HepG2 (cell line): ENCODE results near the gene PARD3. TPM values are rescaled to one million over a fixed set of nuclear protein-coding genes. Genes with fewer than 3 reads are reported as not detected.
A peak's percentile ranks its signal among the peaks of the same experiment; 100 is the strongest.

Experiments
- BHLHE40 ChIP-seq: IDR thresholded peaks from 2 replicates; pipeline ENCODE4 v1.6.1; 2011; ENCODE audit warnings: low read length, improper control_type of control experiment
- BRD4 ChIP-seq: sonication (generic); formaldehyde crosslinking; IDR thresholded peaks from 2 replicates; pipeline ENCODE4 v1.4.0; 2020; ENCODE audit warnings: missing genetic modification reagents
- FOXO1 ChIP-seq: sonication (generic); formaldehyde crosslinking; IDR thresholded peaks from 2 replicates; pipeline ENCODE4 v1.4.0; 2020; ENCODE audit warnings: missing genetic modification reagents
- KMT2B ChIP-seq: IDR thresholded peaks from 2 replicates; pipeline ENCODE4 v1.6.1; 2016; ENCODE audit warnings: missing genetic modification reagents, missing compliant biosample characterization
- NCOA2 ChIP-seq: sonication (generic); formaldehyde crosslinking; IDR thresholded peaks from 2 replicates; pipeline ENCODE4 v1.8.0; 2022; ENCODE audit warnings: inconsistent platforms
- SOX6 ChIP-seq, 2 experiments: fragments of 450-650 bp in 1 of 2; sonication (generic) in 1 of 2; formaldehyde crosslinking in 1 of 2; IDR thresholded peaks; 2 replicates each; pipeline versions ENCODE4 v1.4.0 to v1.6.1; 2017 to 2020; ENCODE audit warnings: antibody characterized with exemption in 1 of 2, mild to moderate bottlenecking in 1 of 2, missing genetic modification reagents in 1 of 2
- ZNF232 ChIP-seq: sonication (generic); formaldehyde crosslinking; IDR thresholded peaks from 2 replicates; pipeline ENCODE4 v1.4.0; 2020; ENCODE audit warnings: missing genetic modification reagents, borderline replicate concordance
- ZNF430 ChIP-seq: sonication (generic); formaldehyde crosslinking; IDR thresholded peaks from 2 replicates; pipeline ENCODE4 v1.9.0; 2021; ENCODE audit warnings: mild to moderate bottlenecking, missing genetic modification reagents
- ZNF484 ChIP-seq: sonication (generic); formaldehyde crosslinking; IDR thresholded peaks from 2 replicates; pipeline ENCODE4 v1.5.1; 2020; ENCODE audit warnings: mild to moderate bottlenecking, low read depth, missing genetic modification reagents, borderline replicate concordance
- ZNF558 ChIP-seq: sonication (generic); formaldehyde crosslinking; IDR thresholded peaks from 2 replicates; pipeline ENCODE4 v1.9.0; 2022; ENCODE audit warnings: mild to moderate bottlenecking, missing genetic modification reagents, borderline replicate concordance
- polyA plus RNA-seq, 8 experiments: library from polyadenylated mRNA; depleted of rRNA in 3 of 8; stranded (reverse) in 7 of 8; unstranded in 1 of 8; fragments of >200 nt; fragmentation: Illumina TruSeq in 4 of 8; extraction: Trizol in 4 of 8; gene quantifications; 2 replicates each; pipeline versions ENCODE4 v1.2.1 to v1.2.3, GENCODE V29; 2011 to 2016; ENCODE audit warnings: low read depth in 4 of 8, missing spikeins in 1 of 8, mixed read lengths in 1 of 8; ENCODE audit not compliant: insufficient read depth in 1 of 8
- total RNA-seq, 5 experiments: library from RNA; depleted of rRNA; stranded (reverse); fragments of >200 nt; fragmentation: Illumina TruSeq; extraction: Trizol; gene quantifications; 2 replicates each; pipeline ENCODE4 v1.2.3, GENCODE V29; 2016; ENCODE audit warnings: low read depth in 1 of 5
- TF ChIP-seq, protein P1 (sequence below): IDR thresholded peaks from 2 replicates; pipeline ENCODE4 v1.6.1; 2016; ENCODE audit warnings: low read depth
- TF ChIP-seq, protein P2 (sequence below): sonication (generic); formaldehyde crosslinking; IDR thresholded peaks from 2 replicates; pipeline ENCODE4 v1.5.1; 2020; ENCODE audit warnings: mild to moderate bottlenecking, missing genetic modification reagents, borderline replicate concordance
- TF ChIP-seq, protein P3 (sequence below): sonication (generic); formaldehyde crosslinking; IDR thresholded peaks from 2 replicates; pipeline ENCODE4 v1.5.1; 2020; ENCODE audit warnings: mild to moderate bottlenecking, missing genetic modification reagents, moderate library complexity
- TF ChIP-seq, protein P4 (sequence below): sonication (generic); formaldehyde crosslinking; IDR thresholded peaks from 2 replicates; pipeline ENCODE4 v1.4.0; 2020; ENCODE audit warnings: missing genetic modification reagents

The PARD3 gene
- total and polyA plus RNA-seq, 2 of the 13 experiments (the other 11 are each of a cell fraction or from before 2014, with no cell fraction given), result 40.9 to 60.0 TPM

DNA sequence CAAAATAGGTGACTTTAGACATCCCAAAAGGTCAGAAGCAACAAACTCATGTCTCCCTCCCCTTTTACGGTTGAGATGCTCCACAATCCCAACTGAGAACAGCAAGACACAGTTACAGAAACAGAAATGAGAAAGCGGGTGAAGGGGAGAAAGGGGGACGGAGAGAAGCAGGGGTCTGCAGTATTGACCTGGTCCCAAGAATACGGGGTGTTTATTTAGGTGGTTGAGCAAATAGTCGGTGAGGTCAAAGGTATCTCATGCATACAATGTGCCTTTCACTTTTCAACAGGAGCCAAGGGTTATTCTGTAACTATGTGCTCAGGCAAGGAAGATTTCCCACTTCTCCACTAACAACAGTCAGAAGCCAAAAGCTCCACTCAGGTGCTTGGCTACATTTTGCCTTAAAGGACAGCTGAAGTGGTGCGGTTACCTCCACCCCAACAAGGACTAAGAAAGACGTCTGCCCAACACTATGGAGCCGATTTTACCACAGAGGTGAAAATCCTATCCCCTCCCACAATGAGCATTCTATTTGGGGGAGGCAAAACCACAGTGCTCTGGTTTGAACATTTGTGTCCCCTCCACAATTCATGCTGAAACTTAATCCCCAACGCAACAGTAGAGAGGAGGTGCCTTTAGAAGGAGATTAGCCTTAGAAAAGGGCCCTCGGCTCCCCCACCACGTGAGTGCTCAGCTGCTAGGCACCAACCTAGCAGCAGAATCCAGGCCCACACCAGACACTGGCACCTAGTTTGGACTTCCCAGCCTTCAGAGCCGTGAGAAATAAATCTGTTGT is 77.9 kb downstream of the PARD3 start (continued):
- TF ChIP-seq, protein P1, sequence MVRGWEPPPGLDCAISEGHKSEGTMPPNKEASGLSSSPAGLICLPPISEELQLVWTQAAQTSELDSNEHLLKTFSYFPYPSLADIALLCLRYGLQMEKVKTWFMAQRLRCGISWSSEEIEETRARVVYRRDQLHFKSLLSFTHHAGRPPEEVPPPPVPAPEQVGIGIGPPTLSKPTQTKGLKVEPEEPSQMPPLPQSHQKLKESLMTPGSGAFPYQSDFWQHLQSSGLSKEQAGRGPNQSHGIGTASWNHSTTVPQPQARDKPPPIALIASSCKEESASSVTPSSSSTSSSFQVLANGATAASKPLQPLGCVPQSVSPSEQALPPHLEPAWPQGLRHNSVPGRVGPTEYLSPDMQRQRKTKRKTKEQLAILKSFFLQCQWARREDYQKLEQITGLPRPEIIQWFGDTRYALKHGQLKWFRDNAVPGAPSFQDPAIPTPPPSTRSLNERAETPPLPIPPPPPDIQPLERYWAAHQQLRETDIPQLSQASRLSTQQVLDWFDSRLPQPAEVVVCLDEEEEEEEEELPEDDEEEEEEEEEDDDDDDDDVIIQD (CRISPR knock-in tag), result peak; percentile 43; the same call in 1 of the 2 replicates
- TF ChIP-seq KMT2B (CRISPR knock-in tag), result peak; percentile 22; the same call in 1 of the 2 replicates
- TF ChIP-seq ZNF558, result 0 out of 2 replicates have a peak, but pooled peaks have one; percentile 39
- TF ChIP-seq BHLHE40, result no peak
- TF ChIP-seq, protein P2, sequence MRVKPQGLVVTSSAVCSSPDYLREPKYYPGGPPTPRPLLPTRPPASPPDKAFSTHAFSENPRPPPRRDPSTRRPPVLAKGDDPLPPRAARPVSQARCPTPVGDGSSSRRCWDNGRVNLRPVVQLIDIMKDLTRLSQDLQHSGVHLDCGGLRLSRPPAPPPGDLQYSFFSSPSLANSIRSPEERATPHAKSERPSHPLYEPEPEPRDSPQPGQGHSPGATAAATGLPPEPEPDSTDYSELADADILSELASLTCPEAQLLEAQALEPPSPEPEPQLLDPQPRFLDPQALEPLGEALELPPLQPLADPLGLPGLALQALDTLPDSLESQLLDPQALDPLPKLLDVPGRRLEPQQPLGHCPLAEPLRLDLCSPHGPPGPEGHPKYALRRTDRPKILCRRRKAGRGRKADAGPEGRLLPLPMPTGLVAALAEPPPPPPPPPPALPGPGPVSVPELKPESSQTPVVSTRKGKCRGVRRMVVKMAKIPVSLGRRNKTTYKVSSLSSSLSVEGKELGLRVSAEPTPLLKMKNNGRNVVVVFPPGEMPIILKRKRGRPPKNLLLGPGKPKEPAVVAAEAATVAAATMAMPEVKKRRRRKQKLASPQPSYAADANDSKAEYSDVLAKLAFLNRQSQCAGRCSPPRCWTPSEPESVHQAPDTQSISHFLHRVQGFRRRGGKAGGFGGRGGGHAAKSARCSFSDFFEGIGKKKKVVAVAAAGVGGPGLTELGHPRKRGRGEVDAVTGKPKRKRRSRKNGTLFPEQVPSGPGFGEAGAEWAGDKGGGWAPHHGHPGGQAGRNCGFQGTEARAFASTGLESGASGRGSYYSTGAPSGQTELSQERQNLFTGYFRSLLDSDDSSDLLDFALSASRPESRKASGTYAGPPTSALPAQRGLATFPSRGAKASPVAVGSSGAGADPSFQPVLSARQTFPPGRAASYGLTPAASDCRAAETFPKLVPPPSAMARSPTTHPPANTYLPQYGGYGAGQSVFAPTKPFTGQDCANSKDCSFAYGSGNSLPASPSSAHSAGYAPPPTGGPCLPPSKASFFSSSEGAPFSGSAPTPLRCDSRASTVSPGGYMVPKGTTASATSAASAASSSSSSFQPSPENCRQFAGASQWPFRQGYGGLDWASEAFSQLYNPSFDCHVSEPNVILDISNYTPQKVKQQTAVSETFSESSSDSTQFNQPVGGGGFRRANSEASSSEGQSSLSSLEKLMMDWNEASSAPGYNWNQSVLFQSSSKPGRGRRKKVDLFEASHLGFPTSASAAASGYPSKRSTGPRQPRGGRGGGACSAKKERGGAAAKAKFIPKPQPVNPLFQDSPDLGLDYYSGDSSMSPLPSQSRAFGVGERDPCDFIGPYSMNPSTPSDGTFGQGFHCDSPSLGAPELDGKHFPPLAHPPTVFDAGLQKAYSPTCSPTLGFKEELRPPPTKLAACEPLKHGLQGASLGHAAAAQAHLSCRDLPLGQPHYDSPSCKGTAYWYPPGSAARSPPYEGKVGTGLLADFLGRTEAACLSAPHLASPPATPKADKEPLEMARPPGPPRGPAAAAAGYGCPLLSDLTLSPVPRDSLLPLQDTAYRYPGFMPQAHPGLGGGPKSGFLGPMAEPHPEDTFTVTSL, result peak; percentile 91
- TF ChIP-seq, protein P3, sequence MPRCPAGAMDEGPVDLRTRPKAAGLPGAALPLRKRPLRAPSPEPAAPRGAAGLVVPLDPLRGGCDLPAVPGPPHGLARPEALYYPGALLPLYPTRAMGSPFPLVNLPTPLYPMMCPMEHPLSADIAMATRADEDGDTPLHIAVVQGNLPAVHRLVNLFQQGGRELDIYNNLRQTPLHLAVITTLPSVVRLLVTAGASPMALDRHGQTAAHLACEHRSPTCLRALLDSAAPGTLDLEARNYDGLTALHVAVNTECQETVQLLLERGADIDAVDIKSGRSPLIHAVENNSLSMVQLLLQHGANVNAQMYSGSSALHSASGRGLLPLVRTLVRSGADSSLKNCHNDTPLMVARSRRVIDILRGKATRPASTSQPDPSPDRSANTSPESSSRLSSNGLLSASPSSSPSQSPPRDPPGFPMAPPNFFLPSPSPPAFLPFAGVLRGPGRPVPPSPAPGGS (CRISPR knock-in tag), result peak; percentile 79; the same call in 1 of the 2 replicates
- no peak for TF ChIP-seq ZNF484 (CRISPR knock-in tag)
- 0 out of 2 replicates have a peak, but pooled peaks have one; percentile 34 for TF ChIP-seq ZNF430 (CRISPR knock-in tag)
- no peak for TF ChIP-seq SOX6 (IDR thresholded peaks at IDR 0.05)
- peak; percentile 89 for TF ChIP-seq SOX6 (CRISPR knock-in tag; IDR thresholded peaks at IDR 0.05)
- 0 out of 2 replicates have a peak, but pooled peaks have one; percentile 24 for TF ChIP-seq BRD4 (CRISPR knock-in tag)
- peak; percentile 90 for TF ChIP-seq NCOA2 (CRISPR knock-in tag)
- TF ChIP-seq ZNF232 (CRISPR knock-in tag), result peak; percentile 46; the same call in 1 of the 2 replicates
- TF ChIP-seq FOXO1, result peak; percentile 89
- TF ChIP-seq, protein P4, sequence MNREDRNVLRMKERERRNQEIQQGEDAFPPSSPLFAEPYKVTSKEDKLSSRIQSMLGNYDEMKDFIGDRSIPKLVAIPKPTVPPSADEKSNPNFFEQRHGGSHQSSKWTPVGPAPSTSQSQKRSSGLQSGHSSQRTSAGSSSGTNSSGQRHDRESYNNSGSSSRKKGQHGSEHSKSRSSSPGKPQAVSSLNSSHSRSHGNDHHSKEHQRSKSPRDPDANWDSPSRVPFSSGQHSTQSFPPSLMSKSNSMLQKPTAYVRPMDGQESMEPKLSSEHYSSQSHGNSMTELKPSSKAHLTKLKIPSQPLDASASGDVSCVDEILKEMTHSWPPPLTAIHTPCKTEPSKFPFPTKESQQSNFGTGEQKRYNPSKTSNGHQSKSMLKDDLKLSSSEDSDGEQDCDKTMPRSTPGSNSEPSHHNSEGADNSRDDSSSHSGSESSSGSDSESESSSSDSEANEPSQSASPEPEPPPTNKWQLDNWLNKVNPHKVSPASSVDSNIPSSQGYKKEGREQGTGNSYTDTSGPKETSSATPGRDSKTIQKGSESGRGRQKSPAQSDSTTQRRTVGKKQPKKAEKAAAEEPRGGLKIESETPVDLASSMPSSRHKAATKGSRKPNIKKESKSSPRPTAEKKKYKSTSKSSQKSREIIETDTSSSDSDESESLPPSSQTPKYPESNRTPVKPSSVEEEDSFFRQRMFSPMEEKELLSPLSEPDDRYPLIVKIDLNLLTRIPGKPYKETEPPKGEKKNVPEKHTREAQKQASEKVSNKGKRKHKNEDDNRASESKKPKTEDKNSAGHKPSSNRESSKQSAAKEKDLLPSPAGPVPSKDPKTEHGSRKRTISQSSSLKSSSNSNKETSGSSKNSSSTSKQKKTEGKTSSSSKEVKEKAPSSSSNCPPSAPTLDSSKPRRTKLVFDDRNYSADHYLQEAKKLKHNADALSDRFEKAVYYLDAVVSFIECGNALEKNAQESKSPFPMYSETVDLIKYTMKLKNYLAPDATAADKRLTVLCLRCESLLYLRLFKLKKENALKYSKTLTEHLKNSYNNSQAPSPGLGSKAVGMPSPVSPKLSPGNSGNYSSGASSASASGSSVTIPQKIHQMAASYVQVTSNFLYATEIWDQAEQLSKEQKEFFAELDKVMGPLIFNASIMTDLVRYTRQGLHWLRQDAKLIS (CRISPR knock-in tag), result 0 out of 2 replicates have a peak, but pooled peaks have one; percentile 38
